ENCODE data around the gene REEP1.

DNA sequence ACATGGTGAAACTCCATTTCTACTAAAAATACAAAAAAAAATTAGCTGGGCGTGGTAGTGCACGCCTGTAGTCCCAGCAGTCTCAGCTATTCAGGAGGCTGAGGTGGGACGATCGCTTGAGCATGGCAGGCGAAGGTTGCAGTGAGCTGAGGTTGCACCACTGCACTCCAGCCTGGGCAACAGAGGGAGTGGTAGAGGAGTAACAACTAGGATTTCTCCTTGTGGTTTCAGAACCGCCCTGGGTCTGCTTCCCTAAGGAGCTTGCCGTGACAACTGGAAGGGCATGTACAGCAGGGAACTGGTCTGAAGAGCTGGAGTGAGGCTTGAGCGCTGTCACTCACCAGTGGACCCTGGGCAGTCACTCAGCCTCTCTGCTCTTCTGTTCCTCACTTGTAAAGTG is 29.1 kb downstream of the REEP1 start:
- TF ChIP-seq, protein P1, sequence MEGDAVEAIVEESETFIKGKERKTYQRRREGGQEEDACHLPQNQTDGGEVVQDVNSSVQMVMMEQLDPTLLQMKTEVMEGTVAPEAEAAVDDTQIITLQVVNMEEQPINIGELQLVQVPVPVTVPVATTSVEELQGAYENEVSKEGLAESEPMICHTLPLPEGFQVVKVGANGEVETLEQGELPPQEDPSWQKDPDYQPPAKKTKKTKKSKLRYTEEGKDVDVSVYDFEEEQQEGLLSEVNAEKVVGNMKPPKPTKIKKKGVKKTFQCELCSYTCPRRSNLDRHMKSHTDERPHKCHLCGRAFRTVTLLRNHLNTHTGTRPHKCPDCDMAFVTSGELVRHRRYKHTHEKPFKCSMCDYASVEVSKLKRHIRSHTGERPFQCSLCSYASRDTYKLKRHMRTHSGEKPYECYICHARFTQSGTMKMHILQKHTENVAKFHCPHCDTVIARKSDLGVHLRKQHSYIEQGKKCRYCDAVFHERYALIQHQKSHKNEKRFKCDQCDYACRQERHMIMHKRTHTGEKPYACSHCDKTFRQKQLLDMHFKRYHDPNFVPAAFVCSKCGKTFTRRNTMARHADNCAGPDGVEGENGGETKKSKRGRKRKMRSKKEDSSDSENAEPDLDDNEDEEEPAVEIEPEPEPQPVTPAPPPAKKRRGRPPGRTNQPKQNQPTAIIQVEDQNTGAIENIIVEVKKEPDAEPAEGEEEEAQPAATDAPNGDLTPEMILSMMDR (conservative IDR thresholded peaks at IDR 0.05; ENCODE audit: low read depth, low read length) = no peak
- no peak for TF ChIP-seq EZH2 (IDR thresholded peaks at IDR 0.05; ENCODE audit: borderline replicate concordance, low read depth, low read length, poor library complexity, severe bottlenecking)
